Measurements from ENCODE around the gene PTRH2.
"Not testable (repeated sequence)": the region's sequence is repeated elsewhere in the genome, so short reads cannot be mapped to it uniquely, and the experiment has no call there.

GRCh38 chr17:59755069-59755468 lies 47.8 kb upstream of the PTRH2 start:
- TF ChIP-seq POLR2A, CTCF (IDR thresholded peaks at IDR 0.05): not testable (repeated sequence)
